HEK293 (cell line): ENCODE results near the gene MTCL3.

ENCODE experiments used
- CTCF ChIA-PET: fragments of 350-600 bp; formaldehyde crosslinking; extraction: SDS; loops from one replicate; lab custom pipeline; 2021; ENCODE audit warnings: antibody characterized with exemption; lab: Yijun Ruan, JAX
- POLR2A ChIA-PET: fragments of 300-600 bp; formaldehyde crosslinking; extraction: SDS; loops from one replicate; lab custom pipeline; 2020; ENCODE audit warnings: antibody characterized with exemption, inconsistent platforms; lab: Yijun Ruan, JAX
- H3K27ac ChIP-seq: fragments of 200-500 bp; sonication (Bioruptor generic); 2 replicates; pipeline ENCODE4 v1.5.1; 2014; ENCODE audit warnings: low read depth, low read length, control low read depth, inconsistent platforms; ENCODE audit errors: extremely low read depth
- H3K36me3 ChIP-seq, 2 experiments: fragments of 200-500 bp in 1 of 2; sonication (Bioruptor generic) in 1 of 2; 1 replicate in 1 of 2; 2 replicates in 1 of 2; pipeline ENCODE4 v1.5.1; 2014 to 2017; ENCODE audit warnings: inconsistent platforms in 2 of 2, low read length in 2 of 2; ENCODE audit not compliant: control insufficient read depth in 2 of 2, insufficient read depth in 1 of 2
- H3K4me1 ChIP-seq: fragments of 200-500 bp; sonication (Bioruptor generic); 2 replicates; pipeline ENCODE4 v1.5.1; 2014; ENCODE audit warnings: mild to moderate bottlenecking, low read length, inconsistent platforms; ENCODE audit not compliant: control insufficient read depth, insufficient read depth
- H3K4me3 ChIP-seq: 2 replicates; pipeline ENCODE4 v1.5.1; 2011; ENCODE audit warnings: low read depth, mild to moderate bottlenecking, control low read depth, low read length, moderate library complexity
- H3K9me3 ChIP-seq: fragments of 200-500 bp; sonication (Bioruptor generic); 2 replicates; pipeline ENCODE4 v1.5.1; 2014; ENCODE audit warnings: low read depth, low read length, inconsistent platforms; ENCODE audit not compliant: control insufficient read depth, insufficient read depth
- GLIS2 ChIP-seq: fragments of 450-650 bp; formaldehyde crosslinking; IDR thresholded peaks from 2 replicates; pipeline ENCODE4 v1.5.1; 2016; ENCODE audit warnings: missing biosample characterization, missing genetic modification characterization
- OSR2 ChIP-seq: fragments of 450-650 bp; formaldehyde crosslinking; IDR thresholded peaks from 2 replicates; pipeline ENCODE4 v1.5.1; 2016; ENCODE audit warnings: missing biosample characterization, missing genetic modification characterization
- SCRT1 ChIP-seq: fragments of 450-650 bp; formaldehyde crosslinking; IDR thresholded peaks from 2 replicates; pipeline ENCODE4 v1.5.1; 2016; ENCODE audit warnings: missing biosample characterization, missing genetic modification characterization, borderline replicate concordance
- TRIM28 ChIP-seq: IDR thresholded peaks from 2 replicates; pipeline ENCODE4 v1.6.1; 2011; ENCODE audit warnings: low read length, control low read depth, borderline replicate concordance
- ZBTB17 ChIP-seq: fragments of 450-650 bp; formaldehyde crosslinking; IDR thresholded peaks from 2 replicates; pipeline ENCODE4 v1.5.1; 2016; ENCODE audit warnings: missing biosample characterization, missing genetic modification characterization
- ZEB2 ChIP-seq: fragments of 450-650 bp; formaldehyde crosslinking; IDR thresholded peaks from 2 replicates; pipeline ENCODE4 v1.5.1; 2016; ENCODE audit warnings: missing biosample characterization, missing genetic modification characterization
- ZNF175 ChIP-seq: fragments of 450-650 bp; formaldehyde crosslinking; IDR thresholded peaks from 2 replicates; pipeline ENCODE4 v1.5.1; 2016; ENCODE audit warnings: missing biosample characterization, missing genetic modification characterization
- ZNF202 ChIP-seq: fragments of 450-650 bp; formaldehyde crosslinking; IDR thresholded peaks from 2 replicates; pipeline ENCODE4 v1.5.1; 2016; ENCODE audit warnings: missing biosample characterization, missing genetic modification characterization, borderline replicate concordance
- ZNF274 ChIP-seq, 2 experiments: fragments of 200-500 bp in 1 of 2; fragments of 450-650 bp in 1 of 2; sonication (Bioruptor generic) in 1 of 2; formaldehyde crosslinking in 1 of 2; IDR thresholded peaks; 2 replicates each; pipeline versions ENCODE4 v1.5.1 to v1.6.1; 2014 to 2016; ENCODE audit warnings: borderline replicate concordance in 1 of 2, inconsistent platforms in 1 of 2, low read length in 1 of 2, missing biosample characterization in 1 of 2, missing genetic modification characterization in 1 of 2
- ZNF521 ChIP-seq: fragments of 450-650 bp; formaldehyde crosslinking; IDR thresholded peaks from 2 replicates; pipeline ENCODE4 v1.5.1; 2017; ENCODE audit warnings: missing biosample characterization, mild to moderate bottlenecking, missing genetic modification characterization
- ZNF544 ChIP-seq: fragments of 450-650 bp; formaldehyde crosslinking; IDR thresholded peaks from 2 replicates; pipeline ENCODE4 v1.5.0; 2017; ENCODE audit warnings: missing biosample characterization, missing genetic modification characterization
- ZNF548 ChIP-seq: fragments of 450-650 bp; formaldehyde crosslinking; IDR thresholded peaks from 2 replicates; pipeline ENCODE4 v1.5.1; 2016; ENCODE audit warnings: missing biosample characterization, missing genetic modification characterization
- ZNF670 ChIP-seq: fragments of 450-650 bp; formaldehyde crosslinking; IDR thresholded peaks from 2 replicates; pipeline ENCODE4 v1.5.1; 2016; ENCODE audit warnings: missing biosample characterization, missing genetic modification characterization, low read depth
- ZNF791 ChIP-seq: fragments of 450-650 bp; formaldehyde crosslinking; IDR thresholded peaks from 2 replicates; pipeline ENCODE4 v1.5.1; 2016; ENCODE audit warnings: missing biosample characterization, missing genetic modification characterization
- TF ChIP-seq, protein P1 (sequence below): fragments of 450-650 bp; formaldehyde crosslinking; IDR thresholded peaks from 2 replicates; pipeline ENCODE4 v1.5.1; 2017; ENCODE audit warnings: missing biosample characterization, missing genetic modification characterization
- TF ChIP-seq, protein P2 (sequence below): fragments of 450-650 bp; formaldehyde crosslinking; IDR thresholded peaks from 2 replicates; pipeline ENCODE4 v1.5.1; 2017; ENCODE audit warnings: missing biosample characterization, mild to moderate bottlenecking, missing genetic modification characterization, moderate library complexity
- TF ChIP-seq, protein P3 (sequence below): fragments of 450-650 bp; IDR thresholded peaks from 2 replicates; pipeline ENCODE4 v1.5.1; 2018; ENCODE audit warnings: missing biosample characterization, mild to moderate bottlenecking, missing genetic modification characterization
- TF ChIP-seq, protein P4 (sequence below): fragments of 450-650 bp; formaldehyde crosslinking; IDR thresholded peaks from 2 replicates; pipeline ENCODE4 v1.5.1; 2016; ENCODE audit warnings: missing biosample characterization, missing genetic modification characterization

Gene MTCL3

DNA sequence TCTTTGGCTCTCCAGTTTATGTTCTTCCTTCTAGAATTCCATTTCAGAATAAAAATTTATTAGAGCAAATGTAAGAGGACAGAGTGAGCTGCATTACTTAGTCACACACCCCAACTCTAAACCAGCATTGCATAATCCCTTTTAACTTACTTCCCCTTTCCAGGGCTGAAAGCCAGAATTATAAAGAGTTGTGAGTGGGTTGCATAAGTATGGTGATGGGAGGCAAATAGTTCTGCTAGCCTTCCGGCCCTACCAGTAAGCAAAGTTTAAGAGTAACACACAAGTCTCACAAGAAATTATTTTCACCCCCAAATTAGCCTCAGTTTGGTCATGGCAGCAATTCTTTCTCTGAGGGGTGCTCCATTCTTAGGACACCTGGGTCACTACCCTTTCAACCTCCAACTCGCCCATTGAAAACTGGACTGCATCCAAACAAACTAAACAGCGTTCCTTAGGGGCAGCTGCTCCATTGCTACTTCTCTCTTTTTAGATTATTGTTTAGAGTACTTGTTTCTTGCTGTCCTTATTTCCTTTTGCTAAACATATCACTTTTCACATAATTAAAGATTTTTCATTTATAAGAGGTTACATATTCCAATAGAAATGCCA, 61.6 kb downstream of the MTCL3 start (continued):
- TF ChIP-seq ZNF274 (IDR thresholded peaks at IDR 0.05; ENCODE audit: low read length): no peak
- TF ChIP-seq ZNF274 (tag by site-specific recombination; IDR thresholded peaks at IDR 0.05; ENCODE audit: borderline replicate concordance): no peak
- TF ChIP-seq, all 188 proteins: peak for 0

DNA sequence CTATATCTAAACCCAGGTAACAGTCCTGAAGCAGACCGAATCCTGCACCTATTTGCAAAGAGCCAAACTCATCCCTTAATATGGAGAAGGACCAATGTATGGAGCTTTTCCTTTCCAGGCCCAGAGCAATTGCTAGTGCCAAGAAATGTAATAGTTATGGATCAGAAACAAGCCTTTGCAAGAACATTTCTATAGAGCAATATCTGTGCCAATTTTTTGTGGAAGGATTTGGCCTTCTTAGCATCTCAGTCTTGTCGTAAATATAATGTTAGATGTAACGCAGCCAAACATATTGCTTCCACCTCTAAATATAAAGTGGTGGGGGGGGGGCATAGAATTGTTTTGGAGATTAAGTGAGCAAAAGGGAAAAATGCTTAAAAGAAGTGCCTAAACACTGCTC, 62.7 kb downstream of the MTCL3 start:
- H3K9me3 ChIP-seq: no peaks in the 10 kb centered on the region
- ChIA-PET CTCF (no interaction called here), POLR2A (no interaction called here)
- H3K4me1 ChIP-seq: peaks cover 13% of the 10 kb centered on the region
- H3K36me3 ChIP-seq: no peaks in the 10 kb centered on the region
- H3K4me3 ChIP-seq: no peak overlapping the region
- no peak overlapping the region for H3K27ac ChIP-seq
- TF ChIP-seq ZNF544 (tag by site-specific recombination) (no peak), SCRT1 (tag by site-specific recombination) (no peak)

DNA sequence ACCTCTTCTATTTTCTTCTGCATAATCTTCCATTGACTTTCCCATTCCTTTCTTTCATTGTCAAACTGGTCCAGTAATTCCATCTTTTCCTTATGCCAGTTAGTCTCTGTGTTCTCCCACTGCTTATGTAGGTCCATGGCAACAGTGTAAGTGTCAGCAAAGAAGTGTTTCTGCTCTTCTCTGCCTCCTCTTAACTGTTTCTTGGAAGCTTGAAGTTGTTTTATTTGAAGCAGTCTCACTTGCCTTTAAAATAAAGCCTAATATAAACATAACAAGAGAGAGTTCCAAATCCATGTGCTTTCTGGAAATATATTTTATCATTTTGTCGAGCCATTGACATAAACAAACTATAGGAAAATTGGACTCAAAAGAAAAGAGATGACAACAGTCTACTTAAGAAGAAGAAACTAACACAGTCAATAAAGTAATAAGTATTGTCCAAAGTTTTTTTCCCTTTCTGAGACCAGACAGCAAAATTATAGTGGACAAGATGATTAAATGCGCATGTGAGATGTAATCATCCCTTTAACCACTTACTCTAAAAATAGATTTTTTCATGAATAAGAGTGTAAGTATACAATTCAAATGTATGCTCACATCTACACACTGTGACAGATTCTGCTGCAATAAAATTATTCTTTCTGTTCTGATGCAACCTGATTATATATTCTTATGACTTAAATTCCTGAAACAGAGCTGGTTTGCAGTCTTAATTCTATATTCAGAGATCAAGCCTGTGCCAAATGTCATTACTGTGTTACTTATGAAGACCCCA, 65.1 kb downstream of the MTCL3 start:
- Histone ChIP-seq H3K36me3 (no peaks in the 10 kb centered on the region; a peak in 1 of 3 replicates), H3K4me3 (no peak overlapping the region), H3K4me1 (peaks cover 9% of the 10 kb centered on the region), H3K9me3 (no peaks in the 10 kb centered on the region), H3K27ac (no peak overlapping the region)
- no peak for TF ChIP-seq ZNF202 (tag by site-specific recombination)
- TF ChIP-seq, protein P1, sequence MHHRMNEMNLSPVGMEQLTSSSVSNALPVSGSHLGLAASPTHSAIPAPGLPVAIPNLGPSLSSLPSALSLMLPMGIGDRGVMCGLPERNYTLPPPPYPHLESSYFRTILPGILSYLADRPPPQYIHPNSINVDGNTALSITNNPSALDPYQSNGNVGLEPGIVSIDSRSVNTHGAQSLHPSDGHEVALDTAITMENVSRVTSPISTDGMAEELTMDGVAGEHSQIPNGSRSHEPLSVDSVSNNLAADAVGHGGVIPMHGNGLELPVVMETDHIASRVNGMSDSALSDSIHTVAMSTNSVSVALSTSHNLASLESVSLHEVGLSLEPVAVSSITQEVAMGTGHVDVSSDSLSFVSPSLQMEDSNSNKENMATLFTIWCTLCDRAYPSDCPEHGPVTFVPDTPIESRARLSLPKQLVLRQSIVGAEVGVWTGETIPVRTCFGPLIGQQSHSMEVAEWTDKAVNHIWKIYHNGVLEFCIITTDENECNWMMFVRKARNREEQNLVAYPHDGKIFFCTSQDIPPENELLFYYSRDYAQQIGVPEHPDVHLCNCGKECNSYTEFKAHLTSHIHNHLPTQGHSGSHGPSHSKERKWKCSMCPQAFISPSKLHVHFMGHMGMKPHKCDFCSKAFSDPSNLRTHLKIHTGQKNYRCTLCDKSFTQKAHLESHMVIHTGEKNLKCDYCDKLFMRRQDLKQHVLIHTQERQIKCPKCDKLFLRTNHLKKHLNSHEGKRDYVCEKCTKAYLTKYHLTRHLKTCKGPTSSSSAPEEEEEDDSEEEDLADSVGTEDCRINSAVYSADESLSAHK (tag by site-specific recombination): no peak
- 0 out of 2 replicates have a peak, but pooled peaks have one; percentile 12 for TF ChIP-seq TRIM28
- TF ChIP-seq, protein P2, sequence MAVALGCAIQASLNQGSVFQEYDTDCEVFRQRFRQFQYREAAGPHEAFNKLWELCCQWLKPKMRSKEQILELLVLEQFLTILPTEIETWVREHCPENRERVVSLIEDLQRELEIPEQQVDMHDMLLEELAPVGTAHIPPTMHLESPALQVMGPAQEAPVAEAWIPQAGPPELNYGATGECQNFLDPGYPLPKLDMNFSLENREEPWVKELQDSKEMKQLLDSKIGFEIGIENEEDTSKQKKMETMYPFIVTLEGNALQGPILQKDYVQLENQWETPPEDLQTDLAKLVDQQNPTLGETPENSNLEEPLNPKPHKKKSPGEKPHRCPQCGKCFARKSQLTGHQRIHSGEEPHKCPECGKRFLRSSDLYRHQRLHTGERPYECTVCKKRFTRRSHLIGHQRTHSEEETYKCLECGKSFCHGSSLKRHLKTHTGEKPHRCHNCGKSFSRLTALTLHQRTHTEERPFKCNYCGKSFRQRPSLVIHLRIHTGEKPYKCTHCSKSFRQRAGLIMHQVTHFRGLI (tag by site-specific recombination): no peak
- ChIA-PET POLR2A (no interaction called here), CTCF (interaction anchor here (1.0 kb wide), 1 partner anchor 9 kb away, joined by 3 read pairs; no protein-coding TSS in a partner anchor)

DNA sequence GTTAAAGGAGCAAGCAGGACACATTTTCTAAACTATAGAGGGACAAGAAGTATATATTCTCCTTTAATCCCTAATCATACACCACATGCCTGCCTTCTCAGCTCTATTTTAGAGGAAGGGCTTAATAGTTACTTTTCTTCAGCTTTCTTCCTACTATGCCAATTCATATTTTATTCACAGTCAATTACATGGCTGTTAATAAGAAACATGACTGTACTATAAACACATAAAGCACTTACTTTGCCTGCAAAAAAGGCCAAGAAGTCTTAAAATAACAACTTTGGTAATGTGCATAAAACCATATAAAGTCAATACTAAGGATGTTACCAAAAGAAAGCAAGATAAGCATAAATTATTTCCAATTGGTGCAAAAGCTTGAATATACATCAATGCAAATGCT, 66.3 kb downstream of the MTCL3 start:
- no peak overlapping the region for H3K27ac ChIP-seq
- POLR2A ChIA-PET: no interaction called here
- no peaks in the 10 kb centered on the region for H3K9me3 ChIP-seq
- CTCF ChIA-PET: interaction anchor here (0.7 to 1.4 kb wide), 2 partner anchors 10 to 11 kb away, joined by 4 to 5 read pairs; no protein-coding TSS in a partner anchor
- no peaks in the 10 kb centered on the region; a peak in 1 of 3 replicates for H3K36me3 ChIP-seq
- H3K4me1 ChIP-seq: no peaks in the 10 kb centered on the region
- no peak overlapping the region for H3K4me3 ChIP-seq
- no peak for TF ChIP-seq ZNF670 (tag by site-specific recombination)
- TF ChIP-seq ZNF175 (tag by site-specific recombination): no peak
- no peak for TF ChIP-seq OSR2 (tag by site-specific recombination)
- TF ChIP-seq SCRT1 (tag by site-specific recombination): no peak
- TF ChIP-seq ZNF548 (tag by site-specific recombination): no peak
- TF ChIP-seq, protein P3, sequence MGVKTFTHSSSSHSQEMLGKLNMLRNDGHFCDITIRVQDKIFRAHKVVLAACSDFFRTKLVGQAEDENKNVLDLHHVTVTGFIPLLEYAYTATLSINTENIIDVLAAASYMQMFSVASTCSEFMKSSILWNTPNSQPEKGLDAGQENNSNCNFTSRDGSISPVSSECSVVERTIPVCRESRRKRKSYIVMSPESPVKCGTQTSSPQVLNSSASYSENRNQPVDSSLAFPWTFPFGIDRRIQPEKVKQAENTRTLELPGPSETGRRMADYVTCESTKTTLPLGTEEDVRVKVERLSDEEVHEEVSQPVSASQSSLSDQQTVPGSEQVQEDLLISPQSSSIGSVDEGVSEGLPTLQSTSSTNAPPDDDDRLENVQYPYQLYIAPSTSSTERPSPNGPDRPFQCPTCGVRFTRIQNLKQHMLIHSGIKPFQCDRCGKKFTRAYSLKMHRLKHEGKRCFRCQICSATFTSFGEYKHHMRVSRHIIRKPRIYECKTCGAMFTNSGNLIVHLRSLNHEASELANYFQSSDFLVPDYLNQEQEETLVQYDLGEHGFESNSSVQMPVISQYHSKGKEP (tag by site-specific recombination): no peak
- TF ChIP-seq ZBTB17 (tag by site-specific recombination): no peak
- no peak for TF ChIP-seq GLIS2 (tag by site-specific recombination)
- TF ChIP-seq ZNF791: no peak
- TF ChIP-seq ZNF521 (tag by site-specific recombination): no peak
- TF ChIP-seq, protein P4, sequence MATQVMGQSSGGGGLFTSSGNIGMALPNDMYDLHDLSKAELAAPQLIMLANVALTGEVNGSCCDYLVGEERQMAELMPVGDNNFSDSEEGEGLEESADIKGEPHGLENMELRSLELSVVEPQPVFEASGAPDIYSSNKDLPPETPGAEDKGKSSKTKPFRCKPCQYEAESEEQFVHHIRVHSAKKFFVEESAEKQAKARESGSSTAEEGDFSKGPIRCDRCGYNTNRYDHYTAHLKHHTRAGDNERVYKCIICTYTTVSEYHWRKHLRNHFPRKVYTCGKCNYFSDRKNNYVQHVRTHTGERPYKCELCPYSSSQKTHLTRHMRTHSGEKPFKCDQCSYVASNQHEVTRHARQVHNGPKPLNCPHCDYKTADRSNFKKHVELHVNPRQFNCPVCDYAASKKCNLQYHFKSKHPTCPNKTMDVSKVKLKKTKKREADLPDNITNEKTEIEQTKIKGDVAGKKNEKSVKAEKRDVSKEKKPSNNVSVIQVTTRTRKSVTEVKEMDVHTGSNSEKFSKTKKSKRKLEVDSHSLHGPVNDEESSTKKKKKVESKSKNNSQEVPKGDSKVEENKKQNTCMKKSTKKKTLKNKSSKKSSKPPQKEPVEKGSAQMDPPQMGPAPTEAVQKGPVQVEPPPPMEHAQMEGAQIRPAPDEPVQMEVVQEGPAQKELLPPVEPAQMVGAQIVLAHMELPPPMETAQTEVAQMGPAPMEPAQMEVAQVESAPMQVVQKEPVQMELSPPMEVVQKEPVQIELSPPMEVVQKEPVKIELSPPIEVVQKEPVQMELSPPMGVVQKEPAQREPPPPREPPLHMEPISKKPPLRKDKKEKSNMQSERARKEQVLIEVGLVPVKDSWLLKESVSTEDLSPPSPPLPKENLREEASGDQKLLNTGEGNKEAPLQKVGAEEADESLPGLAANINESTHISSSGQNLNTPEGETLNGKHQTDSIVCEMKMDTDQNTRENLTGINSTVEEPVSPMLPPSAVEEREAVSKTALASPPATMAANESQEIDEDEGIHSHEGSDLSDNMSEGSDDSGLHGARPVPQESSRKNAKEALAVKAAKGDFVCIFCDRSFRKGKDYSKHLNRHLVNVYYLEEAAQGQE (tag by site-specific recombination): no peak
- TF ChIP-seq ZEB2 (tag by site-specific recombination): no peak
